Common myeloid progenitor, CD34-positive (primary cell): ENCODE measurements around the gene MAPT.

Experiments
- CTCF ChIA-PET: fragments of 350-600 bp; sonication (Branson Sonifier 250); formaldehyde crosslinking; loops from one replicate; lab custom pipeline; 2021; ENCODE audit warnings: antibody characterized with exemption; lab: Charles Lee
- POLR2A ChIA-PET: fragments of 350-600 bp; sonication (Branson Sonifier 250); formaldehyde crosslinking; loops from one replicate; lab custom pipeline; 2021; ENCODE audit warnings: antibody characterized with exemption; lab: Charles Lee
- DNase-seq, 3 donors: peaks; one replicate each; pipeline versions ENCODE4 v3.0.0 to v3.0.0-alpha.2; 2013
- H3K27ac ChIP-seq, 2 experiments: 1 replicate in 1 of 2; 2 replicates in 1 of 2; pipeline ENCODE4 v1.7.0; 2013; ENCODE audit warnings: inconsistent platforms in 2 of 2, low read length in 2 of 2, mild to moderate bottlenecking in 2 of 2, low read depth in 1 of 2, moderate library complexity in 1 of 2; ENCODE audit not compliant: severe bottlenecking in 2 of 2, insufficient read depth in 1 of 2, poor library complexity in 1 of 2
- H3K27me3 ChIP-seq, 5 experiments: replicated peaks in 2 of 5; 1 replicate in 3 of 5; 2 replicates in 2 of 5; pipeline versions ENCODE4 v1.6.1 to v1.7.0; 2013; ENCODE audit warnings: low read length in 4 of 5, mild to moderate bottlenecking in 2 of 5, moderate library complexity in 2 of 5, inconsistent platforms in 1 of 5; ENCODE audit not compliant: insufficient read depth in 5 of 5, control insufficient read depth in 4 of 5
- H3K36me3 ChIP-seq, 4 experiments: 1 replicate in 2 of 4; 2 replicates in 2 of 4; pipeline versions ENCODE4 v1.6.1 to v1.7.0; 2013; ENCODE audit warnings: low read length in 3 of 4, control low read depth in 1 of 4, mild to moderate bottlenecking in 1 of 4; ENCODE audit not compliant: control insufficient read depth in 4 of 4, insufficient read depth in 4 of 4
- H3K4me1 ChIP-seq, 4 experiments: 1 replicate in 3 of 4; 2 replicates in 1 of 4; pipeline versions ENCODE4 v1.6.1 to v1.7.1; 2013; ENCODE audit warnings: low read length in 3 of 4, mild to moderate bottlenecking in 3 of 4, control low read depth in 1 of 4, inconsistent platforms in 1 of 4, moderate library complexity in 1 of 4; ENCODE audit not compliant: control insufficient read depth in 4 of 4, insufficient read depth in 4 of 4; ENCODE audit errors: control extremely low read depth in 1 of 4
- H3K4me3 ChIP-seq, 7 experiments: 1 replicate in 4 of 7; 2 replicates in 3 of 7; pipeline versions ENCODE4 v1.5.1 to v1.7.0; 2013; ENCODE audit warnings: mild to moderate bottlenecking in 7 of 7, low read length in 6 of 7, moderate library complexity in 6 of 7, inconsistent platforms in 2 of 7, low read depth in 2 of 7, control low read depth in 1 of 7; ENCODE audit not compliant: insufficient read depth in 4 of 7, control insufficient read depth in 1 of 7; ENCODE audit errors: extremely low read depth in 1 of 7
- H3K9me3 ChIP-seq, 5 experiments: 1 replicate in 4 of 5; 2 replicates in 1 of 5; pipeline versions ENCODE4 v1.6.1 to v1.7.1; 2013; ENCODE audit warnings: low read length in 4 of 5, mild to moderate bottlenecking in 2 of 5, inconsistent platforms in 1 of 5, low read depth in 1 of 5, moderate library complexity in 1 of 5; ENCODE audit not compliant: control insufficient read depth in 4 of 5, insufficient read depth in 2 of 5; ENCODE audit errors: control extremely low read depth in 1 of 5
- WGBS: methylation state at CpG from one replicate; pipeline ENCODE4 v1.1.5; 2013; ENCODE audit not compliant: insufficient coverage; 5-methylcytosine and 5-hydroxymethylcytosine counted together

The MAPT gene

DNA sequence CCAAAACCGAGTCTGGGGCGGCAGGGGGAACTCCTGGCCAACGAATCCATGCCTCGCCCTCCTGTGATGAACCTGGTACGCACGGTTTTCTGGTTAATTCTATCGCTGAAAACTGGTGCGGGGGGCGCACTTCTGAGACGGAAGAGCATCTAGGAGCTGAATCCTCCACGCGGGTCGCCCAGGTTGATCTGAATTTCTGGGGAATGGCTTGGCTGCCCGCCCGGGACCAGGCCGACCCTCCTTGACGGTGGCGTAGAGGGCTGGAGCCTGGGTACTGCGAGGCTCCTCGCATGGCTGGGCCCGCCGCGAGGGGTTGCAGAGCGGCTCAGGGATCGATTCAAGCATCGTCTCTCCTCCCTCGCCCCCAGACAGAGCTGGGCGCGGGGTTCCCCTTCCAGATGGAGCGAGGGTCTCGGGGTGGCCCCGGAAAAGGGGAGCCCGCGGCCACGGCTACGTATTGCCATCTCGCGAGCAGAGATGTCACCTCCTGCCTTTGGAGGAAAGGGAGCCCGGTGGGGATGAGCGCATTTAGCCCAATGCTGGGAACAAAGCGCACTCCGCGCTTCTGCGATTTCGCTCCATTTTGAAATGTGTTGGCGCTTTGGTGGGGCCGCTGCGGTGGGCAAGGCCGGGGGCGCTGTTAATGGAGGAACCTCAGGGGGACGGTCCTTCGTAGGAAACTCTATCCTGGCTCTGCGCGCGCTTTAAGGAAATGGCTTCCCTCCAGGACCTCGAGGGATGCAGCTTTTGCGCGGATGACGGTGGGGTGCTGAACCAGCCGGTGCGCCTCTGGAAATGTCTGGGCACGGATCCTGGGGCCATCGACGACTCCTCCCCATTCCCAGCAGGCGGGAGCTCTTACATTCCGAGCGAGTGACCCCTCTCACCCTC, 2.7 kb downstream of the MAPT start:
- DNase-seq, result peak; percentile 18 to 39 (median 31)
- Histone ChIP-seq H3K27me3 (peaks cover 4 to 76% (median 35%) of the 10 kb centered on the region in 5 experiments), H3K27ac (no peak overlapping the region), H3K4me3 (peak overlapping the region in 2 of 7 experiments; percentile 23 to 32), H3K9me3 (peaks cover 0 to 2% (median 0%) of the 10 kb centered on the region in 5 experiments), H3K4me1 (peaks cover 0 to 38% (median 27%) of the 10 kb centered on the region in 4 experiments), H3K36me3 (no peaks in the 10 kb centered on the region)
- 3% methylated on average over 62 of the region's 67 CpGs for WGBS
- POLR2A ChIA-PET, result no interaction called here
- CTCF ChIA-PET, result interaction anchor here (1.6 kb wide), 1 partner anchor 10 kb away, joined by 3 read pairs; no protein-coding TSS in a partner anchor

DNA sequence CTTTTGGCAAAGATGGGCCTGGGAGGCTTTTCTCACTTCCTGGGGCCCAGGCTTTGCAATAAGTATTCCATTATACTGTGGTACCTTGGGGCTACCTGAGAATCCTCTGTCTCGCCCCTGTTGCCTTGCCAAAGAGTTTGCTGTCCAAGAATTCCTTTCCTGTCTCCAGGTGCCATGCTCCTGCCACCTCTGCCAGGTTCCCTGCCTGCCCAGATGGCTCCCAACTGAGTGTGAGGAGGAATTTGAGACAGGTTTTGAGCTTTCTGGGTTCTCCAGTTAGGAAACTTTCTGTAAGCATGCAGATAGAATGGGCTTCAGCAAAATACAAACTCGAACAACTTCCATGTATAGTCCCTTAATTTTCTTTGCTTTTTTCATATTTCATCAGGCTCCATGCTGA, 5.8 kb downstream of the MAPT start:
- Histone ChIP-seq H3K4me1 (peaks cover 0 to 26% (median 14%) of the 10 kb centered on the region in 4 experiments), H3K9me3 (peaks cover 0 to 2% (median 0%) of the 10 kb centered on the region in 5 experiments), H3K4me3 (no peak overlapping the region), H3K27me3 (peaks cover 4 to 69% (median 32%) of the 10 kb centered on the region in 5 experiments), H3K36me3 (no peaks in the 10 kb centered on the region), H3K27ac (no peak overlapping the region)
- CTCF ChIA-PET, result no interaction called here
- 88% methylated on average over 1 of the region's 2 CpGs for WGBS
- no peak for DNase-seq
- POLR2A ChIA-PET, result no interaction called here

DNA sequence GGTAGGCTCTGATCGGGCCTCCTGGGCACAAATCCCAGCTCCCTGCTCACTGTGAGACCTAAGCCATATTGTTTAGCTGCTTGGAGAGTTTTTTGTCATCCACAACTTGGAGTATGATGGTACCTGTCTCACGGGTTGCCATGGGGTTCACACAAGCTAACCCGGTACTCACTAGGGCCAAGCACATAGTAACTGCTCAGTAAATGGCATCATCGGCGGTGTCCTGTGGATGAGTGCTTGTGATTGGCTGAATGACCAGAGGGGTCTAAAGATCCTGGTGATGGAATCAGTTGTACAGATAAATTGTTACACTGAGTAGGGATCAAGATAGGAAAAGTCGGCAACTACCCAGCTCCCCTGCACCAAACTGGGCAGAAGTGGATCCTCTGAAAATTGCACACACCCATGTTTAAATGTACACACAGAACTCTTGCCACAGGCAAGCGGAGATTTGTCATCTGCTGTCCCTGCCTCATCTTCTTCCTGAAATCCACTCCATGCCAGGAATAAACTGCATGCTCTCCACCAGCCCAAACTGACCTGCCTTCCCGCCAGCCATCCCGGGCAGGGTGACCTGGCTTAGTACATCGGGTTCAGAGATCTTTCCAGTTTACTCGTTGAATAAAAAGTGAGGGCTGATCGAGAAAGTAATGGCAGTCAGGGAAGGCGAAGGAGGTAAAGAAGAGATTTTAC, 6.5 kb downstream of the MAPT start:
- CTCF ChIA-PET, result no interaction called here
- H3K4me3 ChIP-seq, result no peak overlapping the region
- no peaks in the 10 kb centered on the region for H3K36me3 ChIP-seq
- DNase-seq, result no peak
- H3K27me3 ChIP-seq, result peaks cover 4 to 67% (median 30%) of the 10 kb centered on the region in 5 experiments
- WGBS, result 89% methylated on average over 11 of the region's 13 CpGs
- no peak overlapping the region for H3K27ac ChIP-seq
- H3K9me3 ChIP-seq, result peaks cover 0 to 2% (median 0%) of the 10 kb centered on the region in 5 experiments
- POLR2A ChIA-PET, result no interaction called here
- H3K4me1 ChIP-seq, result peaks cover 0 to 18% (median 8%) of the 10 kb centered on the region in 4 experiments

- no peak overlapping the region for H3K4me3 ChIP-seq
- DNase-seq, result no peak
- H3K27ac ChIP-seq, result no peak overlapping the region
- WGBS, result 71% methylated on average over 7 of the region's 7 CpGs
- CTCF ChIA-PET, result no interaction called here
- H3K36me3 ChIP-seq, result no peaks in the 10 kb centered on the region
- no peaks in the 10 kb centered on the region for H3K4me1 ChIP-seq
- peaks cover 0 to 2% (median 0%) of the 10 kb centered on the region in 5 experiments for H3K9me3 ChIP-seq
- POLR2A ChIA-PET, result no interaction called here
- H3K27me3 ChIP-seq, result peaks cover 4 to 60% (median 19%) of the 10 kb centered on the region in 5 experiments
Measured at GRCh38 chr17:45902892-45903346, 8.6 kb downstream of the MAPT start.

GRCh38 chr17:45904866-45905265, 10.5 kb downstream of the MAPT start:
- DNase-seq, result no peak
- POLR2A ChIA-PET, result no interaction called here
- no peak overlapping the region for H3K4me3 ChIP-seq
- no peak overlapping the region for H3K27ac ChIP-seq
- H3K4me1 ChIP-seq, result no peaks in the 10 kb centered on the region
- peaks cover 0 to 40% (median 12%) of the 10 kb centered on the region in 5 experiments for H3K27me3 ChIP-seq
- CTCF ChIA-PET, result no interaction called here
- H3K36me3 ChIP-seq, result no peaks in the 10 kb centered on the region
- H3K9me3 ChIP-seq, result peaks cover 0 to 2% (median 0%) of the 10 kb centered on the region in 5 experiments
- 90% methylated on average over 6 of the region's 6 CpGs for WGBS

- Histone ChIP-seq H3K4me1 (no peaks in the 10 kb centered on the region), H3K4me3 (no peak overlapping the region), H3K36me3 (no peaks in the 10 kb centered on the region), H3K9me3 (no peaks in the 10 kb centered on the region), H3K27ac (no peak overlapping the region), H3K27me3 (peaks cover 0 to 31% (median 8%) of the 10 kb centered on the region in 5 experiments)
- ChIA-PET POLR2A (no interaction called here), CTCF (no interaction called here)
- WGBS, result 48% methylated on average over 3 of the region's 4 CpGs
- no peak for DNase-seq
Measured at GRCh38 chr17:45905814-45906213, 11.5 kb downstream of the MAPT start.
